HTERT RPE-1 (cell line): ENCODE measurements around the gene DBH.
"Not testable (repeated sequence)": the region's sequence is repeated elsewhere in the genome, so short reads cannot be mapped to it uniquely, and the experiment has no call there.

Experiments
- in situ Hi-C: fragments of 300-500 bp; cut with MboI; formaldehyde crosslinking; loops from 4 replicates; pipeline ENCODE4 v1.14.3; 2020; ENCODE audit warnings: low sequenced_read_pairs

The DBH gene

DNA sequence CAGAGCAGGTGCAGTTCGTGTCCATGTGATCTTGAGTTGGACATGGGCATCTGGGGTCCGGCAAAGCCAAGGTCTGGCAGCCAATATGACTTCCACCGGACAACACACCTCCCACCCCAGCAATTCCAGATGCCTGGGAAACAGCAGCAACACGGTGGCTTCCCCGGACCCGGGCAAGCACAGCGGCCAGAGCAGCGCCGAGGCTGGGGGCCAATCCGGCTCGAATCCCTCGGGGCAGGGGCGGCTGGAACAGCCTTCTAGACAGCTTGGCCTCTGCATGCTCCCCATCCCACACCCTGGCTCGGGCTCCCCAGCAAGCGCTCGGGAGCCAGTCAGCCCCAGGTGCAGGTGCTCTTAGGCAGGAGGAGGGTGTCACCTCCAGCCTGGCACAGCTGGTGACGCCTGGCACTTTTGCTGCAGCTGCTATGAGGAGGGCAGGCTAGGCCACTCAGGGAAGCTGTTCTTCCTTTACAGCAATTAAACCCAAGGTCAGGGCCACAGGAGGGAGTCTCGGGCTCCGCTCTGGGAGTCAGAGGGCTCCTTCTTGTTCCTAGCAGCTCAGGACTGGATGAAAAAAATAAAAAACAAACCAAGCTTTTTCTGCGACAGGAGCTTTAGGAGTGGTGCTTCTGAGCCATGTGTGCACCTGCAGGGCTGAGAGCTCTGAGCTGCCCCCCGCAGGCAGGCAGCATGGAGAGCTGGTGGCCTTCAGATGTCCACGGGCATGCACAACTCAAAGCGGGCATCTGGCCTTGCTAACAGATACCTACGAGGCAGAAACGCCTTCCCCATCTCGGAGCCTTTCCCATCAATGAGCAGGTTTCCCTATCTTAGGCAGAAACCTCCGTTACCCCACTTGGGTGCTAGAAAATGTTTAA, 28.2 kb downstream of the DBH start:
- in situ Hi-C loops, result no loop called here

DNA sequence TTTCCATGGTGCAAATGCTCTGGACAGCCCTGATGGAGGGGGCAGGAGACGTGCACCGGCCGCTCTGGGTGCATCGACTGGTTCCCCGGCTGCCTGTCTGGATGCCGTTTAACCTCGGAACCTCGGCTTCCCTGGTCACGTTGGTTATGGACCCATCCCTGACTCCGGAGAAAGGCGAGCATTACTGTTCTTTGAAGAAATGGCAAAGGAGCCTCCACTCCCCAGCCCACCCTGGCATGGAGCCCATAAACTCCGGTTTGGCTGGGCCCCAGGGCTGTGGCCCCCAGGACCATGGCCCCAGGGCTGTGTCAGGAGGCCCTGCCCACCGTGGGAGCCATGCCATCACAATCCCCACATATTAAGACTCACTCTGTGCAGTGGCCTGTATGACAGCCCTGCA, 28.9 kb downstream of the DBH start:
- in situ Hi-C loops, result no loop called here

DNA sequence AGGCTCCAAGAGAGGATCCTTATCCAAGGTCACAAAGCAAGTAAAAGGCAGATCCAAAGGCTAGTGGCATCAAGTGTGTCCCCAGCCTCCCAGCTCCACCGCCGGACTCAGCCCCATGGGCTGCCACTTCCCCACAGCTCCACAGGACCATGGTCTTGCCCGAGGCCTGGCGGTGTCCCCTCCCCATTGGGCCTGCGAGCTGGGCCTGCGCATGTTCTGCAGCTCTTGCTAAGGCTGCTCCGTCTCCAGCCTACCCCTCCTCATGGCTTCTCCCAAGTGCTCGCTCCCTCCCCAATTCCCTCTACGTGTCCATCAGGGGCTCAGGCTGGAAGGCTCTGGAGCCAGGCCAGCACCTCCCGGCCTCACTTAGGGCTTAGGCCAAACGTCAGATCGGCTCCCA, 29.4 kb downstream of the DBH start:
- in situ Hi-C loops, result no loop called here

DNA sequence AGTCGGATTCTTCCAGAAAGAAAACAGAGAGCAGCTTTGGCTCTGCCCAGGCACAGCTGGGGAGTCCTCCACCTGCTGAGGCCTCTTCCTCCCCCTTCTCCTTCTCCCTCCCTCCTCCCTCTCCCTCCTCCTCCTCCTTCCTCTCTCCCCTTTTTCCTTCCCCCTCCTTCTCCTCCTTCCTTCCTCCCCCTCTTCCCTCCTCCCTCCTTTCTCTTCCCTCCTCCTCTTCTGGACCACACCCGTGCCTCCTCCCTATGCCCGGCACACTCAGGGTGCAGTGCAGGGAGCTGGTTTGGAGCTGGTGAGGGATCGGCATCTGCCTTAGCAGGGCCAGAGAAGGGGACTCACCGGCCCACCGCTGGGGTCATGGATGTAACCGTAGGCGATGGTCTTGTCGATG, 30.2 kb downstream of the DBH start:
- in situ Hi-C loops, result no loop called here

DNA sequence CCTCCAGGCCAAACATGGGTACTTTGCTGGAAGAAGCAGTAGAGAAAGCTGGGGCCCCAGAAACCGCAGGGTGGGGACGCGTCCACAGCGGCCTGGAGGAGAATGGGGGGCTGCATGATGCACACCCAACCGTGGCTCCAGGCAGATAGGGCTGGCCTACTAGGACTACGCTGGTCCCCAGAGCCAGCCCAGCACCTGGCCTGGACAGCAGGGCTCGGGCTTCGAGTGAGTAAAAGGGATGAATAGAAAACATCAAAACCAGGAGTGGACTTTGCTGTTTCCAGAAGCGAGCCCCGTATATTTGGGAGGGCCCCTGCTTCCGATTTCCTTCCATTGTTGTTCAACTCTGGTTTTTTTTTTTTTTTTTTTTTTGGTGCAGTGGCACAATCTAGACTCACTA, 30.7 kb downstream of the DBH start:
- in situ Hi-C loops, result no loop called here

DNA sequence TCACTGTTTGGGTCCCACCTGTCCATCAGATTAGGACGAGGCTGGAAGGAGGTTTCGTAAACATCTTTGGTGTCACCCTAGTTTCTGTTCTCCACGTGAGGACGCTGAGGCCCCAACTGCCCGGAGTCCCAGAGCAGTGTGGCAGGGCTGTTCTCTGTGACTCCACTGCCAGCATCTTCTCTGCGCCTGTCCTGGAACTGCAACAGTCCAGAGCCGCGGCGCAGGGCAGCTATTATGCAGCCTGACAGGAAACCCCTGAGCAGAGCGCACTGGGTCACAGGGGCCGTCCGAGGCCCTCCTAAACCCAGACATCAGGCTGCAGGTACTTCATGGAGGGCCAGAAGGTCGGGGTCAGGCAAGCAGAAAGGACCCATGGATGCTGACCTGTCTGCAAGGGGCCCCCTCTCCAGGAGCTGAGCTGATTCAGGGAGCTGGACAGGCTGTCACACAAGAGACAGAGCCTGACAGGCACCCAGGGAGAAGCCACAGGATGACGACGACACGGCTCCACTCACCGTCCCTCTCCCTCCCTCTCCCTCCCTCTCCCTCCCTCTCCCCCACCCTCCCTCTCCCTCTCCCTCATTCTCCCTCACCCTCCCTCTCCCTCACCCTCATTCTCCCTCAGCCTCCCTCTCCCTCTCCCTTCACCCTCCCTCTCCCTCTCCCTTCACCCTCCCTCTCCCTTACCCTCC, 31.7 kb downstream of the DBH start:
- in situ Hi-C loops, result no loop called here

DNA sequence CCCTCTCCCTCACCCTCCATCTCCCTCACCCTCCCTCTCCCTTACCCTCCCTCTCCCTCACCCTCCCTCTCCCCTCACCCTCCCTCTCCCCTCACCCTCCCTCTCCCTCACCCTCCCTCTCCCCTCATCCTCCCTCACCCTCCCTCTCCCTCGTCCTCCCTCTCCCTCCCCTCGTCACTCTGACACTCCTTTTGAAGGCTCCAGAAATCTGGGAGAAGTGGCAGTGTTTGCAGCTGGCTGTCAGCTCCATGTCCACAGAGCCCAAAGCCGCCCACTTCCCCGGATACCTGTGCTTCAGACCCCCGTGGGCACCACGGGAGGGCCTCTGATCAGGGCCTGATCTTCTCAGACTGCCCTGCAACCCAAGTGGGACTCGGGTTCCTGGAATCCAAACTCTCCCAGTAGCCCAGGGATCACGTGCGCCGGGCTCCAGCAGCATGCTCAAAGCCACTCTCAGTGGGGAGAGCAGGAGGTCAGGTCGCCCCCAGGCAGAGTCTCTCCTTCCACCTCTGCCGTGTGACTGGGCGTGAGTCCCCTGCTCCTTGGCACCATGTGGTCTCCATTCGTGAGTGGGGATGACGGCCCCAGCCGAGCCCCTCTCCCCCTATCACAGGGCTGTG, 33.1 kb downstream of the DBH start:
- in situ Hi-C loops, result no loop called here

DNA sequence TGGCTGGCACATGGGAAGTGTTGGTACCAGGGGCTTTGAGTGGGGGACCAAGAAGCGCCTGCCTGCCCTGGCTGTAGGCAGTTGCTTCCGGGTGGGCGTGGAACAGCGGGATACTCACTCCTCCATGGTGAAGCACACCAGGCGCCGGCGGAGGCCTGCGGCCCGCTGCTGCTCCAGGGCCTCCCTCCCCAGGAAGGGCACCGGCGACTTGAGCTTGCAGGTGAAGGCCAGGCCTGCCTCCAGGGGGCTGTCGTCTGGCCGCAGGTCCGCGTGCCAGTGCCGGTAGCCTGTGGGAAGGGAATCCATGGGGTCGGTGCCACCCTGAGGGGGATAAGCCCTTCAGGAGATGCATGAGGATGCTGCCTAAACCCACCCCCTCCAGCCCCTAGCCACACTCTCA, 34.3 kb downstream of the DBH start:
- in situ Hi-C loops, result no loop called here

DNA sequence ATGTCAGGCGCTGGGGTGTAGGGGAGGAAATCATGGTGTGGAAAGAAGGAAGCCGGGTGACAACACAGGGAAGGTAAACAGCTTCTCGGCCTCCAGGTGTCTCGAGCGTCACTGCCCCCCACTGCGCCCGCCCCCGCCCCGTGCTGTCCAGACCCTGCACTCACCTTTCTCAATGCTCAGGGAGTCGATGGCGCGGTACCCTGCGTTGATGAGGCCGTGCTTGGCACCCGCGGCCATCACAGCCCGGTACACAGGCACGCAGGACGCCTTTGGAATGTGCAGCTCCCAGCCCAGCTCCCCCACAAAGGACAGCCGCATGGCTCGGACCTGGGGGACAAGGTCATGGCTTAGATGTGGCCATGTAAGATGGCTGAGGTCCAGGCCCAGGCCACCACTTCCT, 35.2 kb downstream of the DBH start:
- in situ Hi-C loops, result no loop called here

DNA sequence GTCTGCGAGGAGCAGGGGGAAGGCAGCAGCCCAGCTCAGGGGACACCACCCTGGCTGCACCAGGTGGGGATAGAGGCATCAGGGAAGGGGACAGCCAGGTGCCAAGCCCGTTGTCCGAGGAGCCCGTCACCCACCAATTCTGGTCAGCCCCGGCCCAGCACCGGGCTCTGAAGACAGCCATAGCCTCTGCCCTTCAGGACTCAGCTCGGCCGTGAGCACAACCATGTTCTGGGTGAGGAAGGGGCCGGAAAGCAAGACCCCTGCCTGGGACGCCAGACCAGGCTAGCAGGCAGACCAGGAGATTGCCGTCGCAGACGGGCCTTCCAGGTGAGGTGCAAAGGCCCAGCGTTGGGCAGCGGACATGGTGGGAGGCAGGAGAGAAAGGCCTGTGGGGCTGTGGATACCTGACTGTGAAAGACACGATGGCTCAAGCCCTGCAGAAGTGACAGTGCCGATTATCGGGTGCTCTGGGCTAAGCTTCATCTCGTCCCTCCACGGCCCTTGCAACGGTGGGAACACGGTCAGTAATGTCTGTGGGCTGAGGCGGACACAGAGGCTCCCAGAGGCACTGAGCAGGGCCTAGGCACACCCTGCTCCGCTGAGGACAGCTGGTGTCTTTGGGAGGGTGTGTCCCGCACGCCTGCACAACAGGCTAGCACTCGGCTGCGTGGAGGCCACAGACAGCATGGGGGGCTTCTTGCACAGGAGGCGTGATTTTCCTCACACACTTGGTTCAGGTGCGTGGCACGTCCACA, 36.5 kb downstream of the DBH start:
- in situ Hi-C loops, result no loop called here

DNA sequence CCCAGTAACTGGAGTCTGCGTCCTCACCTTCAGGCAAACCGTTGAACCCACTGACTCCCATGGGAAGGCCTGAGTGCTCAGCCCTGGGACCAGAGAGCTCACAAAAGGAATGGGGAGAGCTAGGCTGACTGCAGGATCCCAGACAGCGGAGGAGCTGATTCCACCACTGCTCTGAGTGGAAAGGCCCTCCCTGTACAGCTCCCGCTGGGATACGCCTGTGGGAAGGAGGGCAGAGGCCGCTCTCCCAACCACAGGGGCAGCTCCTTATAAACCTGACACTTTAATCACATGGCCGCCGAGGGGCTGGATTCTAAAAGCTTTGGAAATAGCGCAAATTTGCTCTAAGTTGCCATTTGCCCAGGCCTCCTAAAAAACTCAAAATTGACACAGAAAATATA, 37.1 kb downstream of the DBH start:
- in situ Hi-C loops, result no loop called here

DNA sequence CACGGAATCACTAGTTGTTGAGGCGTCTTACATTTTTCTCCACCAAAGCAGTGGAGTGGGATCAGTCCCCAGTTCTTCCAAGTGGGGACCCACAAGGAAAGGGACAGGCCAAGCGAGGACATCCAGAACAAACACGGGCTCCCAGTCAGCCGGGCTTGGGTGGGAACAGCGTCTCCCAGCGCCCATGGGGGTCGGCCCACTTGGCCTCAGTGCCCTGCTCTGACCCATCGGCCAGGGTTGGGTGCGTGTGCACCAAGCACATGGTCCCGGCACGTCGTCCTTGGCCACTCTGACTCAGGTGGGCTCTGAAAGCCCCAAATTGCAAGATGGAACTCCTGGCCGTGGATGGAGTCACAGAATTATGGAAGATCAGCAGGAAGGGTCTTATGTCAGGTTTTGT, 37.9 kb downstream of the DBH start:
- in situ Hi-C loops, result no loop called here

DNA sequence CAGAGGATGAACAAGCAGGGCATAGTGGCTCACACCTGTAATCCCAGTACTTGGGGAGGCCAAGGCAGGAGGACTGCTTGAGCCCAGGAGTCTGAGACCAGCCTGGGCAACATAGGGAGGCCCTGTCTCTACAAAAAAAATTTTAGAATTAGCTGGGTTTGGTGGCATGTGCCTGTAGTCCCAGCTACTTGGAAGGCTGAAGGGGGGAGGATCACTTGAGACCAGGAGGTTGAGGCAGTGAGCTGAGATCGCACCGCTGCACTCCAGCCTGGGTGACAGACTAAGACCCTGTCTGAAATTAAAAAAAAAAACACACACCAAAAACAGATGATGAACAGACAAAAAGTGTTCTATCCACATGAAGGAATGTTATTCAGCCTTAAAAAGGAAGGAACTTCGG, 39.6 kb downstream of the DBH start:
- in situ Hi-C loops, result not testable (repeated sequence)

DNA sequence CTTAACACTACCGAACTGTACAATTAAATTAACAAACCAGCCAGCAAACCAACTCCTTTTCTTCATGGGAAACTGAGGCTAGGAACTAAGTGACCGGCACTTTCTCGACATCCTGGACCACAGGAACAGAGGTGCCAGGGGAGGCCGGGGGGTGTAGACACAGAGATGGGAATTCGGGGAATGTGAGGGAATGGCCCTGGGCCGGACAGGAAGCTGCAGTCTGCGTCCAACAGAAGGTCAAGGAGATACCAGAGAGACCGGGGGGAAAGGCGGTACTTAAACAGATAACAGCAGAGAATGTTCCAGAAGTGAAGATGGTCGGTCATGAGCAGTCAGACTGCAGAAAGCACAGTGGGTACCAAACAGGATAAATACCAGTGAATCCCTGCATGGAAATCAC, 40.3 kb downstream of the DBH start:
- in situ Hi-C loops, result no loop called here

DNA sequence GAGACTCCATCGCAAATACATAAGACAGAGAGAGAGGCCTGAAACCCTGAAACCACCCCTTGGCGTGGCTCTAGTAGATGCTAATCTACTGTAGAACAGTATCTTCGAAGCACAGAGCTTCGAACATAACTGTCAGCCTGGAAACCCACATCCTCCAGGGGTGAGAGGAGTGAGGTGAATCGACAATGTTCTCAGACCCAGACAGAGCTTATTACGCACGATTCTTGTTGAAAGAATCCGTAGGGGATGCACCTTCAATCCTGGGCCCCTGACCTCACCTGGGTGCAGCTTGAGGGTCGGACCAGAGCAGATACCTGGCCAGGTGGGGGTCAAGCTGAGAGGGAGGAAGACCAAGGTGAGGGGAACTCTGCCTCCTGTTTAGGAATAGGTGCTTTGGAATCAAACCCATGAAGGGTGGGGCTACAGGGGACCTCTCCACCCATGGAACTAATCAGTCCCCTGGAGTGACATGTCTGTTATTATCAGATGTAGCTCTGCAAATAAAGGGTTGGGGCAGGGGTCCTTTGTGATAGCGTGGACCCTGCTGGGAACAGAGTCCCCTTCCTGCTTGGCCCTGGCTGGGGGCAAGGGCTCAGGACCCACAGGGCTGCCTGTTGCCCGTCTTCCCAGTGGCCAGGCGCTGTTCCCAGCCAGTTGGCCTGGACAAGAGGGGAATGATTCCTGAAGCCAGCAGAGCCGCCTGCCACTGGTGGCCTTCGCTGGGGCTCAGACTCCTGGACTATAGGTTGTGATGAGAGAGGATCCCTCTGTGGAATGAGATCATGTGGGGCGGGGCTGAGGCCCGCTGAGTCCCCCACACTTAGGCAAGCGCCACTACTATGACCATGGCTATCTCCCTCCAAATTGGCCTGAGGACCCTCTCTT, 41.2 kb downstream of the DBH start:
- in situ Hi-C loops, result no loop called here

DNA sequence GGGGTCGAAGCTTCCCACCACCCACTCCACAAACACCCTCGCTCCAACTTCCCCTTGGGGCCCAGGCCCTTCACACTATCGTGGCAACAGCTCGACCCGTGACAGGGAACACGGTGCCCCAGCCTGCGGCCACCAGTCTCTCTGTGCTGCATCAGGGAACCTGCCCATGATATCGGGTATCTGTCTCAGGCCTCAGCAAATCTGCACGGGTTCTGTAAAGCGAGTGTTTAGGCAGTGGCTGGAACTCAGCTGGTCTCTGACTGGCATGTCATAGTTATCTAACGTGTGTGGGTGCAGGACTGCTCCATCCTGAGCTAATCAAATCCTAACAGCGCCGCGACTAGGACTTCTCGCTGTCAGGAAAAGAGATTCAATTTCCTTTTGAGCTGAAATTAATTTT, 42.9 kb downstream of the DBH start:
- in situ Hi-C loops, result no loop called here

DNA sequence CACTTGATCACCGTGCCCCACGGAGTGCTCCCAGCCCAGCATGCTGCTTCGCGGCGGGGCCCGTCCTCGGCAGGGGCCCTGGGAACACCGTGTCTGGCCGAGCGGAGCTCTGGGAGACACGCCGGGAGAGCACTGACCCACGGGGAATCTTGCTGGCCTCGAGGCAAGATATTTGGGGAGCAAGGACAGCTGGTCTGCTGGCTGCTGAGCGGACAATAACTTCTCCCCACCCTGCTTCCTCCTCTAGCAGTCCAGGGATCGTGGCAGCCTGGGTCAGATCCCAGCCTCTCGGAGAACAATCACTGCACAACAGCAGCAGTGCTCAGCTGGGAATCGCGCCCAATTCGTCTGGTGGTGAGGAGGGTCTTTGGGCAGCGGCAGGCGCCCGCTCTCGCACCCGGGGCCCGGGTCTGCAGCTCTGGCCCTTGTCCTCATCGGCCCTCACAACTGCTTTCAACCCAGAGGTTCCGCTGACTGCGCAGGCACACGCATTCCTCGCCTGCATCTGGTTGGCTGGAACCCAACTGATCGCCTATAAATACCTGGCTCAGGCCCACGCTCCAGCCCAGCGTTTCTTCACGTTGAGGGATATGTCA, 43.4 kb downstream of the DBH start:
- in situ Hi-C loops, result no loop called here

DNA sequence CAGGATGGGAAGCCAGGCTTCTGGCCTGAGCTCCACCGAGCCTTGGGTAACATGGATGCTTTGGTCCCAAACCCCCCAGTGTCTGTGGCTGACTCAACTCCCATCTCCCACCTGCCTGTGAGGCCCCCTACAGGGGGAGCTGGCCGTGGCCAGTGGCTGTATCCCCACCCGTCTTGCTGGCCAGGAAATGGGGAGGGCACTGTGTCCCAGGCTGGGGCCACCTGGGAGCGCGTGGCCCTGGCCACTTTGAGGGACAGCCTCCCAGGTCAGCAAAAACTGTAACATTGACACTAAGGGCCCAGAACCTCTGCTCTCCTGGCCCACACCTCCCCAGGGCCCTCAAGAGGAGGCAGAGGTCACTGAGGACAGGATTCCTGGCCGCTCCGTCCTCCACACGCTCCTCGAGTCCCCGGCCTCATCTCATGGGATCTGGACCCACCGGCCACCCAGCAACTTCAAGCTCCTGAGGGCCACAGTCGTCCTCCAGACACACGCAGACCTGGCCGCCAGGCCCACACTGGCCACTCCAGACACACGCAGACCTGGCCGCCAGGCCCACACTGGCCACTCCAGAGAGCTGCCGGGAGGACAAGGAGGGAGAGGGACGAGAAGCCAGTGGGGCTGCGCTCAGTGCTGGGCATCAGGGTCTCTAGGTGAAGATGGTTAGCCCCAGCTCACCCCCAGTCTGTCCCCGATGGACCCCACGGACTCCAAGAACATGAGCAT, 44.2 kb downstream of the DBH start:
- in situ Hi-C loops, result no loop called here

DNA sequence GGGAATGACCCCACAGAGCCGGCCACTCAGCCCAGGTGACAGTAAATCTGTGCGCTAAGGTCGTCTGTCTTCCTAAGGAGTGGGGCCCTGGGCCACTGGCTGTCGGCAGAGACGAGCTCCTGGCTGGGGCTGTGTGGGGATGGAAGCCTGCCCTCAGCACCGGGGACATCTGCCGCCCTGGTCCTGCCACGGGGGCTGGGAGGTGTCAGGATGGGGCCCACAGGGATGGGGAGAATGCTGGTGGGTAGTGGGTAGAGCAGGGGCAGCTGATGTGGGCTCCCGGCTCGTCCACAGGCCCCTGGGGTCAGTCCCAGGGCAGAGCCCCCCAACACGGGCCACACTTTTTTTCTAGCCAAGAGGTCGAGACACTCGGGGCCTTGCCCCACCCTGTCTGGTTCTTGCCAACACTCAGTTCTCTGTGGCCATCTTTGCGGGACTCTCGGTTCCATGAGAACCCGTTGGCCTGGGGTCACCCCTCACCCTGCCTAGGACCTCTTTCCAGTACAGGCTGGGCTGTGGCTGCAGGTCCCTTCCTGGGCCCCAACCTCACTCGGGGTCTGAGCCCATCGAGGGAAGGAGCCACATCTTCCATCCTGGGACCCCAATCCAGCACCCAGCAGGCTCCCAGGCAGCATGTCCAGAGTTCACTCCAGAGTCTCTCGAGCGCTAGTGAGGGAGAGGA, 45.0 kb downstream of the DBH start:
- in situ Hi-C loops, result no loop called here
